Stimulated activated CD4-positive, alpha-beta T cell treated with anti-CD3 and anti-CD28 coated beads, TNF-alpha, amount 100 ng/mL, for 48 hours (primary cell): ENCODE measurements around the gene ABCG2.
A peak's percentile ranks its signal among the peaks of the same experiment; 100 is the strongest.
"Not testable (repeated sequence)": the region's sequence is repeated elsewhere in the genome, so short reads cannot be mapped to it uniquely, and the experiment has no call there.

Experiments
- DNase-seq, 3 donors: peaks; one replicate each; pipeline ENCODE4 v3.0.0-alpha.2; 2020; ENCODE audit warnings: low read depth in 3 of 3

The ABCG2 gene

DNA sequence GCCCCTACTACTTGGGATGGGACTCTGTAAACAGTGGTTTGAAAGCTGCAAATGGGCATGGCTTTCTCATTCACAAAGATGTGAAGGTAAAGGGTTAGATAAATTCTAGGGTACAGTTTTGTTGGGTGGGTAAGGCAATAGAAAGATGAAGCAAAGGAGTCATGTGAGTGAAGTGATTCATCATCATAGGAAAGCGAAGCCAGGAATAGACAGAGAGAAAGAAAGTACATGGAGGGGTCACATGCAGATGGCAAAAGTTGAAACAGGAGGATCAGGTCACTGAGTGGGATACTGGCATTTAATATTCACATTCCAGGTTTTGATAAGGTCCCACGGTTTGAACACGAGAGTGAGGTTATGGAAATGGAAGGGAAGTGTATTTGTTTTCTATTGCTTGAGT, 8.2 kb upstream of the ABCG2 start:
- DNase-seq, result no peak

DNA sequence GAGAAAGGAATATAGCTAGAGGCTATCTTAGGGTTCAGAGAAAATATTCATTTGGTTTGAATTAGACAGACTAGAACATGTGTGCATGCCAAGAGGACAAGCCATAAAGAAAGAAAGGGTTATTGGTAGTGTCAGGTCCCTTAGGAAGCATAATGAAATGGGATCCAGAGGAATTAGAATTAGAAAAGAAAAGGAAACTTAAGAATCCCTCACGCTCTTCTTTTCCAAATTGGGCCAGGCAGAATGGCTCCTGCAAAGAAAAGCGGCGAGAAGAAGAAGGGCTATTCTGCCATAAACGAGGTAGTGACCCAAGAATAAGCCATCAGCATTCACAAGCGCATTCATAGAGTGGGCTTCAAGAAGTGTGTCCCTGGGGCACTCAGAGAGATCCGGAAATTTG, 4.9 kb upstream of the ABCG2 start:
- DNase-seq, result no peak

GRCh38 chr4:88162626-88163025, 4.2 kb upstream of the ABCG2 start:
- DNase-seq, result no peak

DNA sequence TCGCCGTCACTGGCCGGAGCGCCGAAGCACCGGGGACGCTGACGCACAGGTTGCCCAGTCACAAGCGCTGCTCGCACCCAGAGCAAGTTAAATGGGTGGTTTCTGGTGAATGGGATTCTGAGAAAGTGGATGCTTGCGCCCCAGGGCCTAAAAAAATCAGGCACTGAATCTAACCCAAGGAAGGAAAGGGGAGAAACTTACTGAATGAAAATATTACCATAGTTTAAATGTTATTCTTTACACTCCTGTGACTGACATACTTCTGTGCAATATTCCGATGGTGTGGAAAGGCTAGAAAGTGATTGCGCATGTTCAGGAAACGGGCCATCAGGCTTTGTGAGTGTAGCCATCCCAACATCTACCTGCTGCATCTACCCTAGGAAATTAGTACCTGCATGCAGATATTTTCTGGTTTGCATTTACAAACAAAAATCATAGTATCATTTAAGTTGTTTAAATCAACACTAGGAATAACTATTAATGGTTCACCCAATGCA, 838 bp upstream of the ABCG2 start:
- DNase-seq, result no peak

GRCh38 chr4:88158038-88158488, 376 bp downstream of the ABCG2 start:
- DNase-seq, result peak in 2 of 3 donors; percentile 17 to 26

- DNase-seq, result not testable (repeated sequence)
These were observed 6.1 kb downstream of the ABCG2 start for GRCh38 chr4:88152331-88152730.

- no peak for DNase-seq
These were observed 9.9 kb downstream of the ABCG2 start for GRCh38 chr4:88148560-88148959.

- DNase-seq, result no peak
These were observed 10.6 kb downstream of the ABCG2 start for GRCh38 chr4:88147799-88148217.

GRCh38 chr4:88146891-88147290, 11.5 kb downstream of the ABCG2 start:
- no peak for DNase-seq

GRCh38 chr4:88144866-88145300, 13.6 kb downstream of the ABCG2 start:
- no peak for DNase-seq

GRCh38 chr4:88144048-88144447, 14.4 kb downstream of the ABCG2 start:
- DNase-seq, result no peak

DNA sequence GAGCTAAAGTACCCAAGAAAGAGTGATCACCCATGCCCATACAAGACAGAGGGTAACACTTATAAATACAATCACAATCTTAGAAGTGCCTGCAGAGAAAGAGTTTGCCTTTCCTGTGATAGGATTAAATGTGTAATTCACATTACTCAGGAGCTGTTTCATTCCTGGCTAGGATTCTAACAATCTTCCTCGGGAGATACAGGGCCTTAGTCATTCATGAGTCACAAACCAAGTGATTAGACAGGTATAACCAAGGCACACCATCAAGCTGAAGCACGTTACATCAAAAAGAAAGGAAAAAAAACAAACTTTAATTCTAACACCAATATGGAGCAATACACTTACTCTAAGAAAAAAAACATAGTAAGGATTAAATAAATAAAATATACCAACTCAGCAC, 14.9 kb downstream of the ABCG2 start:
- no peak for DNase-seq

GRCh38 chr4:88138561-88138960, 19.9 kb downstream of the ABCG2 start:
- no peak for DNase-seq

DNA sequence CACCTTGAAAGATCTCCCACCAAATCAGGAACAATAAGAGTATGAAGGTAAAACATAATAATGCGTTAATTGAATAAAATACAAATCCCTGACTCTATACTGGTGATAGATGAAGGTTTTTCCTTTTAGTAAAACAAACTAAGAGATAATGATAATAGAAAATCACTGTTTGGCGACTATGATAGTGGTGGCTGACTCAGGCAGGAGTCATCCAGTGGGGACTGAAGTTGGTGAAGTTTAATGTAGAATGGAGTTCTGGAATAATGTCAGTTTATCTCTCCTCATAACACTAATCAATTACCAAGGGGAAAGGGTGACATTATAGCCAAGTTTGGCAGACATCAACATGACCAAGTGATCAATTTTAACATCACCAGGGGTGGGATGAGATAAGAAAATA, 21.3 kb downstream of the ABCG2 start:
- no peak for DNase-seq

- DNase-seq, result no peak
These were observed 22.2 kb downstream of the ABCG2 start for GRCh38 chr4:88136249-88136648.

DNA sequence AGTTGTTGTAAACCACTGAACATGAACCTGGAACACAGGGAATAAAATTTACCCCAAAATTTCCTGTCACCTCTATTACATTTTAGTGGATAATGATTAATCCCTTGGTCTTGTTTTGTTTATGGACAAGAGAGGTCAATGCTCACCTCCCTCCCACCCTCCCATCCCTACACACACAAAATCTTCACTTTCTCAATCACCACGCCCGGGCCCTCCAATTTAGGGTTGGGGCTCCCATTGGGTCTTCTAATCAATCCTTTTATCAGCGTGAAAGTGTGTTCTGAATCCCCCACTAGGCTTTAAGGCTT, 23.1 kb downstream of the ABCG2 start:
- DNase-seq, result no peak

DNA sequence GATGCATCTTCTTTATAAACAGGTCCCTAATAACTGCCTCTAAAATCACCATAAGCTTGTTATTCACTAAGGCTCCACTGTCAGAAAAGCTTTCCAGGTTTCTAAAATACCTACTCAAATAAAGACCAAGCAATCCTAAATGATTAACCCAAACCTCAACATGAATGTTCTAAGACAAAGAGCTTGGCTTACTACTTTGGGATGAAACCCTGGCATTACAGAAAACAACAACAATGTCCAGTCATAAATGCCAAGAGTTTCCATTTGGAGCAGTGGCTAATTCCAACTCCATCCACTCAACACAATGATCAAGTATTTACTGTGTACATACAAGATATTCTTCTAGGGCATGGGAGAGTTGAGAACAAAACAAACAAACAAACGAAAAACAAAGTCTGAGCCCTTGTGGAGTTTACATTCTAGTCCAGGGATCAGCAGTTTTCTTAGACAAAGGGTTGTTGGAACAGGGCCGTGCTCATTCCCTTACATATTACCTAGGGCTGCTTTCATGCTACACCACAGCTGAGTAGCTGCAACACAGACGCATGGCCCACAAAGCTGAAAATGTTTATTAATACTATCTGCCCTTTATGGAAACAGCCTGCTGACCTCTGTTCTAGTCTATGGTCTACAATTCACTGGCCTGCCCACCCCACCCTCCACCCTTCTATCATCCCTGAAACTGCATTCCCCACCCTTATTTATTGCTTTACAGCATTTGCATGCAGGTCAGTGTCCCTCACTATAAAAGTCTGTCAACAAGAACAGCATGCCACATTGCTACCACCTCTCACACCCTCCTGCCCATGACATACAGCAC, 23.7 kb downstream of the ABCG2 start:
- no peak for DNase-seq

- DNase-seq, result no peak
These were observed 24.3 kb downstream of the ABCG2 start for GRCh38 chr4:88134111-88134510.

- no peak for DNase-seq
These were observed 27.7 kb downstream of the ABCG2 start for GRCh38 chr4:88130544-88131305.

DNA sequence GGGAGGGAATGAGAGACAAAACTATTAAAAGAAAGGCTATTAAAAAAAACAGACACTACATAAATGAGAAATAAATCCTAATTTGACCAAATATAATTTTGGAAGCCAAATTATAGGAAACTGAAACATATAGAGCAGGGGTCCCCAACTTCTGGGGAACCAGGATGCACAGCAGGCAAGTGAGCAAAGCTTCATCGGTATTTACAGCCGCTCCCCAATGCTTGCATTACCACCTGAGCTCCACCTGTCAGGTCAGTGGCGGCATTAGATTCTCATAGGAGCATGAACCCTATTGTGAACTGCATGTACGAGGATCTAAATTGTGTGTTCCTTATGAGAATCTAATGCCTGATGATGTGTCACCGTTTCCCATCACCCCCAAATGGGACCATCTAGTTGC, 28.4 kb downstream of the ABCG2 start:
- DNase-seq, result no peak

DNA sequence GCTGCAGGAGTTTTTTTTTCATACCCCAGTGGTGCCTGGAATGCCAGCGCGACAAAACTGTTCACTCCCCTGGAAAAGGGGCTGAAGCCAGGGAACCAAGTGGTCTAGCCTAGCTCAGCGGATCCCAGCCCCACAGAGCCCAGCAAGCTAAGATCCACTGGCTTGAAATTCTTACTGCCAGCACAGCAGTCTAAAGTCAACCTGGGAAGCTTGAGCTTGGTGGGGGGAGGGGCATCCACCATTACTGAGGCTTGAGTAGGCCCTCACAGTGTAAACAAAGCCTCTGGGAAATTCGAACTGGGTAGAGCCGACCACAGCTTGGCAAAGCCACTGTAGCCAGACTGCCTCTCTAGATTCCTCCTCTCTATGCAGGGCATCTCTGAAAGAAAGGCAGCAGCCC, 36.2 kb downstream of the ABCG2 start:
- not testable (repeated sequence) for DNase-seq

- no peak for DNase-seq
These were observed 38.5 kb downstream of the ABCG2 start for GRCh38 chr4:88119943-88120342.

DNA sequence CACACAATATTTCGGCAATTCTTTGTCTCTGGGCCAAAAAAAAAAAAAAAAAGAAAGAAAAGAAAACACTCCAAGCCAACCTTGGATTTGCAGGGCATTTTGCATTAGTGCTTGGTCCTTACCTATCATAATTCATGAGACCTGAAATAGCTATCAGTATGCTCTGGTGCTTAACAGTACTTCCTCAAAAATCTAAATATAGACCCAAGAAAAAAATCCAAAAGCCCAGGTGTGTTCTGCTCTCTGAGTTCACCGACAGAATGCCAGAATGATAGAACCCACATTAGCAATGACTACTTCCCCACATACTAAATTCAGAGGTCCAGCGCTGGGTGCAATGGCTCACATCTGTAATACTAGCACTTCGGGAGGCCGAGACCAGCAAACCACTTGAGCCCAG, 42.9 kb downstream of the ABCG2 start:
- no peak for DNase-seq
